H9 (cell line): Measurements from ENCODE around the gene OR51V1. TPM values are rescaled to one million over a fixed set of nuclear protein-coding genes. Genes with fewer than 3 reads are reported as not detected.

ENCODE experiments used
- DNase-seq: peaks from one replicate; pipeline ENCODE4 v3.0.0-alpha.2; 2017
- H2AFZ ChIP-seq: one replicate; pipeline ENCODE4 v1.6.1; 2013; ENCODE audit warnings: mild to moderate bottlenecking, low read length, control low read depth, moderate library complexity
- H2AK5ac ChIP-seq: 2 replicates; pipeline ENCODE4 v1.6.1; 2013; ENCODE audit warnings: low read length, control low read depth, mixed read lengths; ENCODE audit not compliant: insufficient read length
- H2BK120ac ChIP-seq: one replicate; pipeline ENCODE4 v1.6.1; 2013; ENCODE audit warnings: low read depth, mild to moderate bottlenecking, low read length, control low read depth, inconsistent platforms; ENCODE audit not compliant: poor library complexity, severe bottlenecking
- H2BK12ac ChIP-seq: 2 replicates; pipeline ENCODE4 v1.6.1; 2013; ENCODE audit warnings: low read length, control low read depth, mixed read lengths, low read depth; ENCODE audit not compliant: insufficient read length
- H2BK15ac ChIP-seq: 2 replicates; pipeline ENCODE4 v1.6.1; 2013; ENCODE audit warnings: low read depth, low read length, control low read depth
- H2BK20ac ChIP-seq: one replicate; pipeline ENCODE4 v1.6.1; 2013; ENCODE audit warnings: low read depth, mild to moderate bottlenecking, low read length, control low read depth, inconsistent platforms; ENCODE audit not compliant: poor library complexity, severe bottlenecking
- H2BK5ac ChIP-seq: 2 replicates; pipeline ENCODE4 v1.6.1; 2013; ENCODE audit warnings: low read length, control low read depth, mixed read lengths; ENCODE audit not compliant: insufficient read length
- H3K14ac ChIP-seq: 2 replicates; pipeline ENCODE4 v1.6.1; 2013; ENCODE audit warnings: low read length, control low read depth; ENCODE audit not compliant: insufficient read depth
- H3K18ac ChIP-seq: 2 replicates; pipeline ENCODE4 v1.6.1; 2013; ENCODE audit warnings: low read depth, mild to moderate bottlenecking, mixed read lengths, low read length, control low read depth; ENCODE audit not compliant: insufficient read length
- H3K23ac ChIP-seq: 2 replicates; pipeline ENCODE4 v1.6.1; 2013; ENCODE audit warnings: low read length, control low read depth, mixed read lengths, low read depth; ENCODE audit not compliant: insufficient read length
- H3K23me2 ChIP-seq: 2 replicates; pipeline ENCODE4 v1.6.1; 2013; ENCODE audit warnings: low read depth, mild to moderate bottlenecking, mixed read lengths, low read length, control low read depth; ENCODE audit not compliant: insufficient read length, poor library complexity, severe bottlenecking
- H3K27ac ChIP-seq: 2 replicates; pipeline ENCODE4 v1.5.1; 2013; ENCODE audit warnings: low read length, control low read depth, mixed read lengths, low read depth; ENCODE audit not compliant: insufficient read length
- H3K27me3 ChIP-seq: 2 replicates; pipeline ENCODE4 v1.6.1; 2013; ENCODE audit warnings: low read length, control low read depth, inconsistent platforms; ENCODE audit not compliant: insufficient read depth
- H3K4ac ChIP-seq: 2 replicates; pipeline ENCODE4 v1.6.1; 2013; ENCODE audit warnings: low read depth, mild to moderate bottlenecking, control low read depth, inconsistent platforms, low read length, moderate library complexity
- H3K4me1 ChIP-seq: 2 replicates; pipeline ENCODE4 v1.6.1; 2013; ENCODE audit warnings: low read length, control low read depth, inconsistent platforms; ENCODE audit not compliant: insufficient read depth
- H3K4me2 ChIP-seq: 2 replicates; pipeline ENCODE4 v1.6.1; 2013; ENCODE audit warnings: low read length, control low read depth, mixed read lengths; ENCODE audit not compliant: insufficient read length, insufficient read depth
- H3K56ac ChIP-seq: 2 replicates; pipeline ENCODE4 v1.6.1; 2013; ENCODE audit warnings: low read depth, mild to moderate bottlenecking, mixed read lengths, low read length, control low read depth; ENCODE audit not compliant: insufficient read length
- H3K79me1 ChIP-seq: 2 replicates; pipeline ENCODE4 v1.6.1; 2013; ENCODE audit warnings: low read depth, mild to moderate bottlenecking, moderate library complexity, low read length, control low read depth, inconsistent platforms; ENCODE audit not compliant: insufficient read depth, poor library complexity, severe bottlenecking
- H3K79me2 ChIP-seq: 2 replicates; pipeline ENCODE4 v1.6.1; 2013; ENCODE audit warnings: low read length, control low read depth, inconsistent platforms; ENCODE audit not compliant: insufficient read depth
- H3K9ac ChIP-seq: 2 replicates; pipeline ENCODE4 v1.6.1; 2013; ENCODE audit warnings: low read length, control low read depth, mixed read lengths; ENCODE audit not compliant: insufficient read length; ENCODE audit errors: extremely low read depth
- H3K9me3 ChIP-seq: one replicate; pipeline ENCODE4 v1.6.1; 2013; ENCODE audit warnings: low read depth, low read length, inconsistent platforms; ENCODE audit not compliant: control insufficient read depth
- H3T11ph ChIP-seq: one replicate; pipeline ENCODE4 v1.6.1; 2013; ENCODE audit warnings: mild to moderate bottlenecking, low read length, control low read depth, inconsistent platforms
- H4K20me1 ChIP-seq: one replicate; pipeline ENCODE4 v1.6.1; 2013; ENCODE audit not compliant: control insufficient read depth, insufficient read length, insufficient read depth
- H4K5ac ChIP-seq: 2 replicates; pipeline ENCODE4 v1.6.1; 2013; ENCODE audit warnings: low read depth, mild to moderate bottlenecking, mixed read lengths, low read length, control low read depth; ENCODE audit not compliant: insufficient read length
- H4K8ac ChIP-seq: replicated peaks from 2 replicates; pipeline ENCODE4 v1.6.1; 2013; ENCODE audit warnings: low read length, control low read depth, mixed read lengths, low read depth; ENCODE audit not compliant: insufficient read length
- H4K91ac ChIP-seq: 2 replicates; pipeline ENCODE4 v1.6.1; 2013; ENCODE audit warnings: low read depth, mild to moderate bottlenecking, moderate library complexity, mixed read lengths, low read length, control low read depth; ENCODE audit not compliant: insufficient read length
- H3K27ac Mint-ChIP-seq, 3 experiments: 2 replicates in 2 of 3; 3 replicates in 1 of 3; pipeline ENCODE4 v1.8.0; 2020 to 2021; ENCODE audit warnings: mixed read lengths in 3 of 3, mild to moderate bottlenecking in 1 of 3, moderate library complexity in 1 of 3
- H3K27me3 Mint-ChIP-seq: 2 replicates; pipeline ENCODE4 v1.8.0; 2021; ENCODE audit warnings: low read depth, mild to moderate bottlenecking, moderate library complexity, mixed read lengths
- H3K36me3 Mint-ChIP-seq, 3 experiments: 2 replicates in 2 of 3; 3 replicates in 1 of 3; pipeline ENCODE4 v1.8.0; 2020 to 2021; ENCODE audit warnings: low read depth in 3 of 3, mixed read lengths in 3 of 3; ENCODE audit not compliant: insufficient read depth in 1 of 3
- H3K4me1 Mint-ChIP-seq, 2 experiments: 2 replicates each; pipeline ENCODE4 v1.8.0; 2020; ENCODE audit warnings: mixed read lengths in 2 of 2
- H3K4me3 Mint-ChIP-seq, 2 experiments: 2 replicates in 1 of 2; 3 replicates in 1 of 2; pipeline ENCODE4 v1.8.0; 2020 to 2021; ENCODE audit warnings: mild to moderate bottlenecking in 2 of 2, mixed read lengths in 2 of 2, moderate library complexity in 1 of 2
- H3K9me3 Mint-ChIP-seq, 2 experiments: 2 replicates in 1 of 2; 3 replicates in 1 of 2; pipeline ENCODE4 v1.8.0; 2020; ENCODE audit warnings: mild to moderate bottlenecking in 2 of 2, mixed read lengths in 2 of 2, moderate library complexity in 1 of 2
- CTCF ChIP-seq: fragments of 200-600 bp; sonication (generic); conservative IDR thresholded peaks from 3 replicates; pipeline ENCODE4 v1.8.0; 2021; ENCODE audit warnings: antibody characterized with exemption, mild to moderate bottlenecking
- WGBS: extraction: QIAGEN DNeasy Blood & Tissue Kit; methylation state at CpG from one replicate; pipeline ENCODE4 v1.1.7; 2013; ENCODE audit warnings: missing lambda C conversion rate, low lambda C conversion rate, mixed read lengths; ENCODE audit not compliant: insufficient read length; ENCODE audit errors: extremely low coverage; 5-methylcytosine and 5-hydroxymethylcytosine counted together
- total RNA-seq: library from RNA; stranded (reverse); gene quantifications from 2 replicates; pipeline ENCODE4 v1.2.1, GENCODE V29; 2021

OR51V1 gene
- total RNA-seq, 1 experiment from 2014 or later, result not detected

GRCh38 chr11:5174934-5175333 lies 25.5 kb downstream of the OR51V1 start:
- Histone ChIP-seq H3K79me1 (no peaks in the 10 kb centered on the region), H3K9ac (no peak overlapping the region), H2AK5ac (no peak overlapping the region), H2BK5ac (no peak overlapping the region), H2BK12ac (no peak overlapping the region), H3K56ac (no peak overlapping the region), H3K79me2 (no peaks in the 10 kb centered on the region), H3K23me2 (no peaks in the 10 kb centered on the region), H2BK15ac (no peak overlapping the region), H3K4ac (no peak overlapping the region), H3K27me3 (no peaks in the 10 kb centered on the region), H2BK20ac (no peak overlapping the region), H3K9me3 (no peaks in the 10 kb centered on the region), H3T11ph (no peak overlapping the region), H3K4me1 (no peaks in the 10 kb centered on the region), H4K8ac (no peak overlapping the region), H2BK120ac (no peak overlapping the region), H4K5ac (no peak overlapping the region), H3K27ac (no peak overlapping the region), H2AFZ (no peak overlapping the region), H4K20me1 (no peaks in the 10 kb centered on the region), H3K23ac (no peak overlapping the region), H4K91ac (no peak overlapping the region), H3K18ac (no peak overlapping the region), H3K4me2 (no peak overlapping the region), H3K14ac (no peak overlapping the region)
- Mint-ChIP-seq H3K27me3 (no peaks in the 10 kb centered on the region), H3K4me1 (no peaks in the 10 kb centered on the region), H3K4me3 (no peak overlapping the region), H3K27ac (no peak overlapping the region), H3K9me3 (no peaks in the 10 kb centered on the region), H3K36me3 (no peaks in the 10 kb centered on the region)
- DNase-seq, result no peak
- no CpG with 5 or more reads among the region's 7 CpGs for WGBS
- no peak for TF ChIP-seq CTCF
